ENCODE data around the gene SLC16A2.
A peak's percentile ranks its signal among the peaks of the same experiment; 100 is the strongest.

The SLC16A2 gene

GRCh38 chrX:74535408-74536151, 114.3 kb downstream of the SLC16A2 start:
- Histone ChIP-seq H3K4me2 (ENCODE audit: low read depth, low read length) (peak overlapping the region; percentile 72), H3K36me3 (replicated peaks; ENCODE audit: insufficient read depth, low read length) (no peaks in the 10 kb centered on the region), H3K9ac (ENCODE audit: low read length) (peak overlapping the region; percentile 51), H3K4me3 (ENCODE audit: low read length) (peak overlapping the region; percentile 63), H2AFZ (ENCODE audit: low read length) (peak overlapping the region; percentile 65), H3K27ac (ENCODE audit: low read length) (peak overlapping the region; percentile 22; the same call in 1 of the 2 replicates), H3K9me2 (replicated peaks; ENCODE audit: insufficient read depth, low read length) (no peaks in the 10 kb centered on the region), H3K79me2 (ENCODE audit: low read length) (no peaks in the 10 kb centered on the region), H3K4me1 (ENCODE audit: low read length) (no peaks in the 10 kb centered on the region), H3K27me3 (replicated peaks; ENCODE audit: insufficient read depth, low read length) (no peaks in the 10 kb centered on the region), H3F3A (ENCODE audit: insufficient read depth, low read length) (no peaks in the 10 kb centered on the region), H3K9me3 (replicated peaks; ENCODE audit: insufficient read depth, low read length) (no peaks in the 10 kb centered on the region), H4K20me1 (ENCODE audit: insufficient read depth, low read length) (no peaks in the 10 kb centered on the region)
- peak; percentile 48 for DNase-seq
- peak; percentile 23 for TF ChIP-seq CTCF (IDR thresholded peaks at IDR 0.05; ENCODE audit: low read length)
- no peak for TF ChIP-seq EZH2 (optimal IDR thresholded peaks at IDR 0.05; ENCODE audit: low read depth, low read length)

GRCh38 chrX:74536152-74536831, 115.0 kb downstream of the SLC16A2 start:
- Histone ChIP-seq H4K20me1 (ENCODE audit: insufficient read depth, low read length) (no peaks in the 10 kb centered on the region), H3K4me3 (ENCODE audit: low read length) (peak overlapping the region; percentile 63), H3F3A (ENCODE audit: insufficient read depth, low read length) (no peaks in the 10 kb centered on the region), H3K9me2 (replicated peaks; ENCODE audit: insufficient read depth, low read length) (no peaks in the 10 kb centered on the region), H2AFZ (ENCODE audit: low read length) (peak overlapping the region; percentile 65), H3K4me2 (ENCODE audit: low read depth, low read length) (peak overlapping the region; percentile 72), H3K27me3 (replicated peaks; ENCODE audit: insufficient read depth, low read length) (no peaks in the 10 kb centered on the region), H3K9ac (ENCODE audit: low read length) (peak overlapping the region; percentile 51), H3K4me1 (ENCODE audit: low read length) (no peaks in the 10 kb centered on the region), H3K79me2 (ENCODE audit: low read length) (no peaks in the 10 kb centered on the region), H3K27ac (ENCODE audit: low read length) (peak overlapping the region; percentile 22; the same call in 1 of the 2 replicates), H3K9me3 (replicated peaks; ENCODE audit: insufficient read depth, low read length) (no peaks in the 10 kb centered on the region), H3K36me3 (replicated peaks; ENCODE audit: insufficient read depth, low read length) (no peaks in the 10 kb centered on the region)
- TF ChIP-seq CTCF (IDR thresholded peaks at IDR 0.05; ENCODE audit: low read length) (peak; percentile 30), EZH2phosphoT487 (IDR thresholded peaks at IDR 0.05; ENCODE audit: low read length) (no peak)
- peak; percentile 57 for DNase-seq

- no peak for DNase-seq
- peak overlapping the region; percentile 51; the same call in 1 of the 2 replicates for H3K9ac ChIP-seq (ENCODE audit: low read length)
- H3K36me3 ChIP-seq (replicated peaks; ENCODE audit: insufficient read depth, low read length): no peaks in the 10 kb centered on the region
- no peaks in the 10 kb centered on the region for H3K79me2 ChIP-seq (ENCODE audit: low read length)
- peak overlapping the region; percentile 72; the same call in 1 of the 2 replicates for H3K4me2 ChIP-seq (ENCODE audit: low read depth, low read length)
- peak overlapping the region; percentile 63 for H3K4me3 ChIP-seq (ENCODE audit: low read length)
- peak overlapping the region; percentile 65 for H2AFZ ChIP-seq (ENCODE audit: low read length)
- no peaks in the 10 kb centered on the region for H3K4me1 ChIP-seq (ENCODE audit: low read length)
- H3K27me3 ChIP-seq (replicated peaks; ENCODE audit: insufficient read depth, low read length): no peaks in the 10 kb centered on the region
- H3K9me2 ChIP-seq (replicated peaks; ENCODE audit: insufficient read depth, low read length): no peaks in the 10 kb centered on the region
- TF ChIP-seq EZH2 (optimal IDR thresholded peaks at IDR 0.05; ENCODE audit: low read depth, low read length) (no peak), EZH2phosphoT487 (IDR thresholded peaks at IDR 0.05; ENCODE audit: low read length) (no peak), CTCF (IDR thresholded peaks at IDR 0.05; ENCODE audit: low read length) (no peak)
- no peaks in the 10 kb centered on the region for H3K9me3 ChIP-seq (replicated peaks; ENCODE audit: insufficient read depth, low read length)
- H3K27ac ChIP-seq (ENCODE audit: low read length): no peak overlapping the region
- H4K20me1 ChIP-seq (ENCODE audit: insufficient read depth, low read length): no peaks in the 10 kb centered on the region
- no peaks in the 10 kb centered on the region for H3F3A ChIP-seq (ENCODE audit: insufficient read depth, low read length)
Measured at GRCh38 chrX:74536832-74537371, 115.6 kb downstream of the SLC16A2 start.

Measured in MM.1S (cell line).